T-helper 22 cell (primary cell): ENCODE measurements around the gene NSMCE1.
"Not testable (repeated sequence)": the region's sequence is repeated elsewhere in the genome, so short reads cannot be mapped to it uniquely, and the experiment has no call there.

Source experiments
- DNase-seq: peaks from one replicate; pipeline ENCODE4 v3.0.0-alpha.2; 2020; ENCODE audit warnings: low read depth

Gene NSMCE1

DNA sequence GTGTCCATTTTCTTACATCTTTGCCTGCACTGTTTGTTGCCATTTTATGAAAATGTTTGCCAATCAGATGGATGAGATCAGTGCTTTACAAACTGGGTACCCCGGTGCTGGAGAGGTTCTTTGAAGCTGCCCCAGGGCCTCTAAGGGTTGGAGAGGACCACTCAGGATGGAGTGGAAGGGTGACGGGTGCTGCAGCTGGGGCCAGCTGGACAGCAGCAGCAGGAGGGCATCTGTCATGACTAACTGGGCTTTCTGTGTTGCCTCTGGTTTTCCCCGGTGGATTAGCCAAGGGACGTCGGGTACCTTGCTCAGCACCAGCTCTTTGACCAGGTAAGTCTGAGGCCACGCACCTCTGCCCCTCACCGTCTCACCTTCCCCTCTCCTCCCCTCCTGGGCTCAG lies 52.9 kb downstream of the NSMCE1 start:
- DNase-seq, result no peak

DNA sequence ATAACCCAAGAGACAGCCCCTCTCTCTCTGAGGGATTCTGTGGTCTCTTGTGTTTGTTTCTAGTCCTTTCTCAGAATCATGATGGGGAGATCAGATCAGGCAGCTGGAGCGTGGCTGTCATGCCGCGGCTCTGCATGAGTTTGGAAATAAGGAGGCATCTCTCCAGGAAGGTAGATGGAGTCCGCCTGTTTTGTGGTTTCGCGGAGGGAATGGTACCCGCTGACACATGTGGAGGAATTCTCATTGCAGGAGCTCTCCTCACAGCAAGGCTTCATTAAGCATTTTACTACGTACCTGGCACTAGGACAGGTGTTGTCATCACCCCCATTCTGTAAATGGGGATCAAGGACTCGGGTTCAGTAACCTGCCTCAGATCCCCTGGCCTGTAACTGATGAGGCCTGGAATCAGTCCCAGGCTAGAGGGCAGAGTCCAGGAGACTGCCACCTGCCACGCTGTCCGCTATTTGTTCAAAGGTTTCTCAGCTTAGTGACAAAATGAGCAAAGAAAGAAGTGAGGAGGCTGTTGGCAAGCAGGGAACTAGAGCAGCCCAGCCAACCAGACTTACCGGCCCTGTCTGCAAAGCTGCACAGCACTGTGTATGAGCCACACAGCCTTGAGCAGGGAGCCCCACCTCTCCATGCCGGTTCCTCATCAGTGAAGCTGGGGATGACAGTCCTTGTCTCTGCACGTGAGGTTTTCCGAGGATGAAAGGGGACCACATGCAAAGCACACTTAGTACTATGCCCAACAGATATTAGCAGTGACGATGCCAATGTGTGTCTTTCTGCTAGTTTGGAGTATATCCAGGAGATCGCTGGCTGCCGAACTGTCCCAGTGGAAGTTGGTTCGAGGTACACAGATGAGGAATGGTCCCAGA lies 54.2 kb downstream of the NSMCE1 start:
- no peak for DNase-seq

DNA sequence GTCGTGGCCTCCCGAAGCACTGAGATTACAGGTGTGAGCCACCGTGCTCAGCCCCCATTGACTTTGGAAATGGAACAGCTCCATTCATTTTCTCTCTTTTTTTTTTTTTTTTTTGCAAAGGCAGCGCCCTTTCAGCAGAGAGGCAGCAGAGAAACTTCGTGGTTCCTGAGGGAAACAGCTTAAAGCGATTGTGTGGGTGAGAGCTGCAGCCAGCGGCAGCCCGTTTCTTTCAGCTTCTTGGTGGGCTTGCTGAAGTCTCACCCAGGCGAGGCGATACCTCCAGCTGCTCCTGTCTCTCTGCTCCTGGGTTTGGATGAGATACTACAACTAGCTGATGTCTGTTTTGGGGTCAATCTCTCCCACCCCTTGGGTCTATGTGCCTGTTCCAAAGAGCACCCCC lies 57.5 kb downstream of the NSMCE1 start:
- no peak for DNase-seq

DNA sequence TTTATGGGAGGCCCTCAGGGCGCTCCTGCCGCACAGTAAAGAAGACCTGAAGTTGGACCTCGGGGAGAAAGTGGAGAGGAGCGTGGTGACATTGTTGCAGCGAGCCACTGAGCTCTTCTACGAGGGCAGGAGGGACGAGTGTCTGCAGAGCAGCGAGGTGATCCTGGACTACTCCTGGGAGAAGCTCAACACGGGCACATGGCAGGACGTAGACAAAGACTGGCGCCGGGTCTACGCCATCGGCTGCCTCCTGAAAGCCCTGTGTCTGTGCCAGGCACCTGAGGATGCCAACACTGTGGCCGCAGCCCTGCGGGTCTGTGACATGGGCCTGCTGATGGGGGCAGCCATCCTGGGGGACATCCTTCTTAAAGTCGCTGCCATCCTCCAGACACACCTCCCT lies 58.4 kb downstream of the NSMCE1 start:
- DNase-seq, result no peak

DNA sequence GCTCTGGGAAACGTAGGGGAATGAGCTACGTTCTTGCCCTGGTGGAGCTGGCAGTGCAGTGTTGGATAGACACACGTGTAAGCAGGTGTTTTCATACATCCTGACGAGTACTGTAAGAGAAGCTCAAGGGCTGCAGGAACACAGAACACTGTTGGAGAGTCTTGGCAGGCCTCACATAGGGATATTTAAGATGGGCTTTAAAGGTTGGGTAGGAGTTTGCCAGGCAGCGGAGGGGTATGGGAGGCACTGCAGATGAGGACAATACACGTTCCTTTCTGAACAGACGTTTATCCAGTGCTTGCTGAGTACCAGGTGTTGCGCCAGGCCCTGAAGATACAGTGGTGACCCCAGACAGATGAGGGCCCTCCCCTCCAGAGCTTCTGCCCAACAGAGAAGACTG lies 59.0 kb downstream of the NSMCE1 start:
- no peak for DNase-seq

DNA sequence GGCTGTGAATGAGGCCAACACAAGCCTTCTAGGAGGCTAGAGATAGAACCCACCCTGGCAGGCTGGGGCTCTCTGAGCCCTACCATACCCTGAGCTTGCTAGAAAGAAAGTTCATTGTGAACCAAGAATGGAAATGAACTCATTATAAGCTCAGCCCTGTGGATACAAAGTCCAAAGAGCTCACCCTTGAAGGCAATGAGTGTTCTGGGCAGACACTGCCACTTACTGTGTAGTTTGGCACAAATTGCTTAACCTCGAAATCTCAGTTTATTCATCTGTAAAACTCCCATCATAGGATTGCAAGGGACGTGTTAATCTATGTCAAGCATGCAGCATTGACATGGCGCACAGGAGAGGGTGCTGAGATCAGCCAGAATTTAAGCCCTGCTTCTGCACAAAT lies 59.8 kb downstream of the NSMCE1 start:
- DNase-seq, result no peak

DNA sequence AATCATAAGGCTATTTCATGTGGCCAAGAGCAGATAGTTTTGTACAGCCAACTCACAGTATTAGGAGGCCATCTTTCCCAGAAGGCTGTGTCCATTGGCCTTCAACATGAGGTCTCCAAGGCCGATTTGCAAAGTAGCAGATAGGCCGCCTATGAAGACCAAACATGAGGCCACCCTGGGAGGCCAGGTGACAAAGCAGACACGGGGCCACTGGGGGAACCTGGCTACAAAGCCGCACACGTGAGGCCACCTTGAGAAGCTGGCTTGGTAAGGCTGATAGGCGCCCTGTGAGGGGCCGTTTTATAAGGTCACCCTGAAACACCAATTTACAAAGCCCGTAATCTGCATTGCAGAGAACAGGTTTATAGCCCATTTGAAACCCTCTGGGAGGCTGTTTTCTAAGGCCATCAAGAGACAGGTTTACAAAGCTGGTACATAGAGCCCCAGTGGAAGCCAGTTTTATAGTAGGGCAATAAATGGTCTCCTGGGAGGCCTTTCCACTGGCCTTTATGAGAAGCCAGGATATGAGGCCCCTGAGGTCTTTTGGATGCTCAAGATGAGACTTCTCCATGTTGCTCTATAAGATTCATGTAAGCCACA lies 60.4 kb downstream of the NSMCE1 start:
- DNase-seq, result no peak

DNA sequence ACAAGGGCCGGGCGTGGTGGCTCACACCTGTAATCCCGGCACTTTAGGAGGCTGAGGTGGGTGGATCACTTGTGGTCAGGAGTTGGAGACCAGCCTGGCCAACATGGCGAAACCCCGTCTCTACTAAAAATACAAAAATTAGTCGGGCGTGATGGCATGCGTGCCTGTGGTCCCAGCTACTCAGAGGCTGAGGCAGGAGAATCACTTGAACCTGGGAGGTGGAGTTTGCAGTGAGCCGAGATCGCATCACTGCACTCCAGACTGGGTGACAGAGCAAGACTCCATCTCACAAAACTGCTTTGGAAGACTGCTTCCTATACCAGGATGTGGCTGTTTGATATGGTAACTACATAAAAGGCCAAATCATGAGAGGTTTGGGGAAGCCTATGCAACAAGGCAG lies 61.5 kb downstream of the NSMCE1 start:
- not testable (repeated sequence) for DNase-seq

DNA sequence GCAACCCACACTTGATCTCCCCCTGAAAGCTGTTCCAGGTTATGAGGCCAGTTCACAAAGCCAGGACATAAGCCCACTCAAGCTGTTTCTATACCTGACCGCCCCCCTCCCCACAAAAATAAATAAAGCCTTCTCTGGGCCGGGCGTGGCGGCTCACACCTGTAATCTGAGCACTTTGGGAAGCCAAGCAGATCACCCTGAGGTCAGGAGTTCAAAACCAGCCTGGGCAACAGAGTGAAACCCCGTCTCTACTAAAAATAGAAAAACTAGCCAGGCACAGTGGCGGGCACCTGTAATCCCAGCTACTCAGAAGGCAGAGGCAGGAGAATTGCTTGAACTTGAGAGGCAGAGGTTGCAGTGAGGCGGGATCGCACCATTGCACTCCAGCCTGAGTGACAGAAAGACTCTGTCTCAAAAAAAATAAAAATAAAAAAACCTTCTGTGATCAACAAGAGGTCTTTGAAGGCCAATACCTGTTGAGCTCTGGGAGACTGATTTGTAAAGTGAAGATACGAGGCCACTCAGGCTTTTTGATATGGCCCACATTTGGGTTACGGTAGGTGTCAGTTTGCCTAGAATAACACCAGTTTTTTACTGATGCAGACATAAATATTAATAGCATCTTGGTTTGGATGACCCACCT lies 63.0 kb downstream of the NSMCE1 start:
- no peak for DNase-seq

DNA sequence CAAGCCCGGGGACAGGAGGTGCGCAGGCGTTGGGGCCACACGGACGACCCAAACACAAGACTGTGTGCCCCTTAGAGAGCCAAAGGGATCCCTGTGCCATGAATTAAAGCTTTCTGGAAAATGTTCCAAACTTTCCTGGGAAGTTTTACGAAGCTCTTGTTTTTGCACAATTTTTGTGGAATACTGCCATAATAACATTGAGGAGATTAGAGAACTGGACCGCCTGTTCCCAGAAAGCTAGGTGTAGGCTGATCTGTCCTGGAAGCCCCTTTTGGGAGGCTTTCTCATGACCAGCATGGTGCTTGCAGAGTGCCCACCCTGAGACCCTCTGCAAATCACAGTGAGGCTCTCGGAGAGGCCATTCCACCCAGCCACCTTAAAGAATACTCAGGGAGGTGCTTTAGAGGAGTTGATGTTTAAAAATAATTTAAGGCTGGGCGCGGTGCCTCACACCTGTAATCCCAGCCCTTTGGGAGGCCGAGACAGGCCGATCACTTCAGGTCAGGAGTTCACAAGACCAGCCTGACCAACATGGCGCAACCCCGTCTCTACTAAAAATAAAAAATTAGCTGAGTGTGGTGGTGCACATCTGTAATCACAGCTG lies 64.2 kb downstream of the NSMCE1 start:
- no peak for DNase-seq

DNA sequence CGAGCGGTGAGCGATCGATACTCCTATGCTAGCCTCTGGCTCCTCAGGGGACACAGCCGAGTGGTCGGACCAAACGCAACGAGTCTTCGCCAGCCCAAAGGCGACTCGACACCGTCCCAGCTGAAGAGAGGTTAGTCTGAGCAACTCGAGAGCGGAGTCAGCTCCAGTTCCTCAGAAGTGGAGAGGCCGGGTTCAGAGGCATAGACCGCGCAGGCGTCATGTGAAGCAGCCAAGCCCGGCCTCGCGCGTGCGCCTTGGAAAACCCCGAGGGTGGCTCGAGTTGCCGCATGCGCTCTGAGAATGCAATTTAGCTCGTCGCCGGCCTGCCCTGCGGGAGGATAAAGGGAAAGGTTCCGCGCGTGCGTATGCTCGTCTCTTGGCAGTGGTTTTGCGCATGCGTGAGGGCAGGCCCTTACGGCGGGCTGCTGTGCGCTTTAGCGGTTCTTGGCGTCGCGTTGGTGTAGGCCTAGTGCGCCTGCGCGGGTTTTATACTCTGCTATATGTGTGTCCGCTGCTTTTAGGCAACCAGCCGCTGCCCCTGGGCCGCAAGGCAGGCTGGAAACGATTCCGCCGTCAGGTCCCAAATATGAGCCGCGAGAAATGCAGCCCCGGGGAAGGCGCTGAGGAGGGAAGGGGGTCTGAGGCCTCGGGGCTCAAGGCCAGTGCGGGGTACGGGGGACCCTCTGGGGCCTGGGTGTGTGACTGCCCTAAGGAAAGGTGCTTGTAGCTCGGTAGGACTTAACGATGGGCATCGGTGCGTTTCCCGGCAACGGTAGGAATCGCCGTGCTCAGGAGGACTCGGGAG lies 64.9 kb downstream of the NSMCE1 start, which contains the start of gene KDM8:
Gene KDM8 (plus strand): TSS at position 20 of the 805 bp plus-strand sequence. CDS start 6,598 bp downstream, outside the sequence.
- peak; percentile 100 for DNase-seq

DNA sequence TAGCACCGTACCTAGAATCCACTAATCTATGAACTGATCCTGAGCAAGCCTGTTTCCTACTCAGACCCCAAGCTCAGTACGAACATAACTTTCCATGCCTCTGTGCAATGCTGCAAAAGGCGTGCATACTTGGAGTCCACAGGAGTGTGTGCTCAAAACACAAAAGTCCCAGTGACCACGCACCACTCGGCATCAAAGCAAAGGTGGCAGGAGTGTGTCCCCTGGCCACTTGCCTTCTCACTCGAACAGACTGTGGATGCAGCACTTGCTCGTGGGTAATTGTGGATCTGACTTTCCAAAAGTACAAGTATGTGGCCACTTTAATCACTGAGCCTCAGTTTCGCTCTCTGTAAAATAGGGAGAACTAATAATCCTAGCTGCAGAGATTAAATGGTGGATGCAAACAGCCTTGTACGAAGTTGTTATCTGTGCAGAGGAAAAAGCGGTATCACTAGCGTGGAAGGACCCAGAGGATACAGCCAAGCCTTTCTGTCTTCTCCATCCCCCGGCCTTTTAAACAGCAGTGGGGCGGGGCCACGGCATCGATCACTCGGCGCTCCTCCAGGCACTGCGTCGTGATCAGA lies 65.6 kb downstream of the NSMCE1 start:
- peak; percentile 77 for DNase-seq

DNA sequence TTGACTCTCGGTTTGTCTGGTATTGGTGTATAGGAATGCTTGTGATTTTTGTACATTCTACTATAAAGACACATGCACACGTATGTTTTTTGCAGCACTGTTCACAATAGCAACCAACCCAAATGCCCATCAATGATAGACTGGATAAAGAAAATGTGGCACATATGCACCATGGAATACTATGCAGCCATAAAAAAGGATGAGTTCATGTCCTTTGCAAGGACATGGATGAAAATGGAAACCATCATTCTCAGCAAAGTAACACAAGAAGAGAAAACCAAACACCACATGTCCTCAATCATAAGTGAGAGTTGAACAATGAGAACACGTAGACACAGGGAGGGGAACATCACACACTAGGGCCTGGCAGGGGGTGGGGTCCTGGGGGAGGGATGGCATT lies 67.7 kb downstream of the NSMCE1 start:
- DNase-seq, result not testable (repeated sequence)

DNA sequence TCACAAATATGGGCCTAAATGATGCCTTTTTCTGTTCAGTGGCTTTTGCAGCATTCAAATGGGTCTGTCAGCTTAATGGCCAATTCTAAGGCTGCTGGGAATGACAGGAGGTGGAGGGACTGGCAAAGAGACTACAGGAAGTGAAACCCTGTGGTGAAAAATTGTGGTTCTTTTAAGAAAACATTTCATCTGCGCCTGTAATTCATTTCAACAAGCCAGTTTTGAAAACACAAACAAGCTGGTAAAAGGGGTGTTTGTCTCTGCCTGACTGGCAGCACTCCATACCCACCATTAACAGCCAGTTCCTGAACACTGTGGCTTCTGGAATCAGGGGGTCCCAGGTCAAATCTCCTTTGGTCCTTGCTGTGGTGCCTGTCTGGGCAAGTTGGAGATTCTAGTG lies 68.8 kb downstream of the NSMCE1 start:
- no peak for DNase-seq

DNA sequence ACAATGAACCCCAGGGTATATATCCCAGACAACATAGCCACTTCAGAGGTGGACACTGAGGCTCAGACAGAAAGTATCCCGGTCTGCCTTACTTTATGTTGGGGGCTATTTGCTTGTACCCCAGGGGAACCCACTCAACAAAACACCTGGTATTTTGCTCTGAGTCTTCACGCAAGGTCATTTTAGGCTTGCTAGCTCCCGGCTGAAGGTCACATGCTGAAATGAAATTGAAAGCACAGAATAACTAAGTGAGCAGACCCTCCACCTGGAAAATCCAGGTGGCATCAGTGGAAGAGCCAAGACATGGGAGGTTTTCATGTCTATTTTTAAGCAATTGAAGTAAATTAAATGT lies 69.4 kb downstream of the NSMCE1 start:
- DNase-seq, result no peak

DNA sequence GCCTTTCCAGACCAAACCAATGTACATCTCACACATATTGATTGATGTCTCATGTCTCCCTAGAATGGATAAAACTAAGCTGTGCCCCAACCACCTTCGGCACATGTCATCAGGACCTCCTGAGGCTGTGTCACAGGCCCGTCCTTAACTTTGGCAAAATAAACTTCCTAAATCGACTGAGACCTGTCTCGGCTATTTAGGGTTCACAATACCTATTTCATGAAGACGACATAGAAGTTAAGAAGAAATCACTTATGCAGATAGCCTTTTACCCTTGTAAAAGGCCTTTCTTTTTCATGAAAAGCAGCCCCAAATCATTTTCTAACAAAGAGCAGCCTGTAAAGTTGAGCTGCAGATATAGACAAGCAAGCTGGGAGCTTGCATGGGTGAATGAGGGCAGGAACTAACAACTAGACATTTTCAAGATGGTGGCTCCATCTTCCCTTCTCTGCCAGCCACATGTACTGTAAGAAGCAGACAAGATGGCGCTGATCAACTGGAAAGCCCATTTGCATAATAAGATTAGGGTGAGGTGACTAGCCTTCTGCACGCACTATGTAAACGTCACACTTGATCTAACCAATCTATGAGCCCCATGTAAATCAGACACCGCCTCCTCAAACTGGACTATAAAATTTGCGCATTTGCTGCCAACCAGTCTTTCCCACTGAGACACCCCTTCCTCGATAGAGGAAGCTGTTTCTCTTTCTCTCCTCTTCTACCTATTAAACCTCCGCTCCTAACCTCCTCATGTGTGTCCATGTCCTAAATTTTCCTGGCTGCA lies 69.9 kb downstream of the NSMCE1 start:
- DNase-seq, result no peak

DNA sequence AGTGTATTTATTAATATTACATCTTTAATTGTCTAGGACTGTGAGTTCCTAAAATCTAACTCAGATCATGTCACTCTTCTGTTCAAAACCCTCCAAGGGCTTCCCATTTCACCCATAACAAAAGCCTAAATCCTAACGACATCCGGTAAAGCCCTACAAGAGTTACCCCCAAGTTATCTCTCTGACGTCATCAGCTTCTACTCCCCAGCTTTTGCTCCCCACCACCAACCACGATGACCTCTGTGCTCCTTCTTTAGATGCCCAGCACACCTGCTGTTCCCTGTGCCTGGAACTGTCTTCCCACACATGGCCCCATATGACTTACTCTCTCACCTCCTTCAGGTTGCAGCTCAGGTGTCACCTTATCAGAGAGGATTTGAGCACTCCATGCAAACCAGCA lies 71.6 kb downstream of the NSMCE1 start:
- DNase-seq, result no peak

DNA sequence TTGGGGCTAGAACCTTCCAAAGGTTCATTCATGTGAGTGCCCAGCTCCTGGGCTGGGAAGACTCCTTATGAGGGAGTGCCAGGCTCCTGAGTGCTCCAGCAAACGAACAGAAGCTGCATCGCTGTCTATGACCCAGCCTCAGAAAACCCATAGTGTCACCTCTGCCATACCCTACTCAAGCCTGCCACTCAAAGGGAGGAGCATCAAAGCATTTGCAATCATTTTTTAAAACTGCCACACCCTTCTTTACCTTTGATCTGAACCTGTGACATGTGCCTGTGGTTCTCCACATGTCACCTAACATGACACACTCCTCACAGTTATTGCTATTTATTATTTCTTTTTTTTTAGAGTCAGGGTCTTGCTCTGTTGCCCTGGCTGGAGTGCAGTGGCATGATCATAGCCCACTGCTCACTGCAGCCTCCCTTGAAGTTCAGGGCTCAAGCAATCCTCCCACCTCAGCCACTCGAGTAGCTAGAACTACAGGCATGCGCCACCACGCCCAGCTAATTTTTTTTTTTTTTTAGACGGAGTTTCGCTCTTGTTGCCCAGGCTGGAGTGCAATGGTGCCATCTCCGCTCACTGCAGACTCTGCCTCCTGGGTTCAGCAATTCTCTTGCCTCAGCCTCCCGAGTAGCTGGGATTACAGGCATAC lies 72.5 kb downstream of the NSMCE1 start:
- DNase-seq, result peak; percentile 50

DNA sequence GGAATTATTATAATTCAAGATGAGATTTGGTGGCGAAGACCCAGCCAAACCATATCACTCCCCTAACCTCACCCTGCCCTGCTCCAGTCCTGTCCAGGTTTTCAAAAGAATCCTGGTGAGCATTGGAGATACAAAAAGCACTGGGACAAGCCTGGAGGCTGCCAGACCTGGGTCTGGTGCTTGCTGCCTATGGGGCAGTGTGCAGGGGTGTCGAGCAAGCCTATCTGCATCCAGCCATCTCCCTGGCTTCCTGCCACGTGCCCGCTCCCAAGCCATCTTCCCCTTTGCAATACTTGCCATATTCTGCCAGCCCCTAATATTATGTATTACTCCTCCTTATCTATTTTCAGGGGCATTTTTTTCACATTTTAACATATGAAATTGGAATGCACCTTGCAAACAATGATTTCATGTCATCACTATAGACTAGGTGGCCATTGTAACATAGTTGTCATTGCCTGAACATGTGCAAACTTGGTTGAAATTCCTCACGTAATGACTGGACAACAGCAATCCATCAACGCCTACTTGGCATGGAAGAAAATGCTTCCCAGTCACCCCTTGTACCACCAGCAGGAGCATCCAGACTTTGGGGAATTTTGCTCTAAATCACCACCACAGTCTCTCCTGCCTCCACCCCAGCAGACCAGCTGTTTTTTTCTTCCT lies 73.4 kb downstream of the NSMCE1 start:
- no peak for DNase-seq
